ENCODE results near the gene PPARA.

DNA sequence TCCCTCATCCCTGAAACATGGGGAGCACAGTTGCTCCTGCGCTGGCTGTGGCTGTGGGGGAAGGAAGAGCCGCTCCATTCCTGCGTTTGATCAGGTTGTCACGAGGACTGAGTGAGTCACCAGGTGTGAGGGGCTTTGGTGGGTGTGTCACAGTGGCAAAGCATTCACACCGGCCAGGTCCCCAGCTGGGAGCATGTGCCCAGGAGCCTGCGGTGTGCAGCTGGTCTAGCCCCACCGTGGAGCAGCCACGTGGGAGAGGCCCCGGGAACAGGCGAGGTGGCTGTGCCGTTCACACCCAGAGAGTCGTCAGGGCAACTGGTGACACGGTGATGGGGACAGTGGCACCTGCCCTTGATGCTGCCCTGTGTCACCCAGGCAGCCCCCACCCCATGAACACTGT, 47.6 kb upstream of the PPARA start:
- no peak for TF ChIP-seq EGR1 (IDR thresholded peaks at IDR 0.05)
- no peak for TF ChIP-seq TAF1 (IDR thresholded peaks at IDR 0.05; ENCODE audit: low read depth)
- TF ChIP-seq EP300 (IDR thresholded peaks at IDR 0.05; ENCODE audit: borderline replicate concordance) = 0 out of 2 replicates have a peak, but pooled peaks have one; percentile 3
- no peak for TF ChIP-seq ZBTB7A (IDR thresholded peaks at IDR 0.05; ENCODE audit: low read depth)
- TF ChIP-seq TCF12 (IDR thresholded peaks at IDR 0.05; ENCODE audit: low read depth) = no peak
- no peak for TF ChIP-seq YY1 (IDR thresholded peaks at IDR 0.05; ENCODE audit: low read depth)
- TF ChIP-seq, protein P1, sequence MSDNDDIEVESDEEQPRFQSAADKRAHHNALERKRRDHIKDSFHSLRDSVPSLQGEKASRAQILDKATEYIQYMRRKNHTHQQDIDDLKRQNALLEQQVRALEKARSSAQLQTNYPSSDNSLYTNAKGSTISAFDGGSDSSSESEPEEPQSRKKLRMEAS (IDR thresholded peaks at IDR 0.05) = peak; percentile 73
- no peak for TF ChIP-seq CREB1 (IDR thresholded peaks at IDR 0.05; ENCODE audit: low read depth)
